Adipose tissue (tissue), 3 donors: Measurements from ENCODE around the gene FCAMR. TPM values are rescaled to one million over a fixed set of nuclear protein-coding genes. Genes with fewer than 3 reads are reported as not detected.

Experiments used
- H3K27ac ChIP-seq: one replicate; pipeline ENCODE4 v1.5.1; 2013; ENCODE audit warnings: low read depth, low read length
- WGBS, 3 donors: extraction: QIAGEN DNeasy Blood & Tissue Kit; methylation state at CpG; one replicate each; pipeline ENCODE4 v1.1.7; 2013; 5-methylcytosine and 5-hydroxymethylcytosine counted together
- polyA plus RNA-seq, 3 donors: library from polyadenylated mRNA; stranded (reverse); fragments of 200-250 nt; gene quantifications; one replicate each; pipeline ENCODE4 v1.2.3, GENCODE V29; 2013
- donor health status: healthy with polysubstance abuse.
- donor health status: Bipolar disorder and iron deficiency.
- donor health status: healthy.

FCAMR gene
- polyA plus RNA-seq, 3 donors: 0.90 TPM; not detected in 2

- H3K27ac ChIP-seq: no peak overlapping the region
- WGBS, 3 donors: 54 to 77% (median 55%) methylated on average over 12 of the region's 12 CpGs
Observed at GRCh38 chr1:206923009-206923960, 47.0 kb downstream of the FCAMR start.

- WGBS, 3 donors: 69 to 82% (median 71%) methylated on average over 1 of the region's 1 CpG
- H3K27ac ChIP-seq: no peak overlapping the region
Observed at GRCh38 chr1:206922524-206922923, 47.7 kb downstream of the FCAMR start.

GRCh38 chr1:206921772-206922265, 48.4 kb downstream of the FCAMR start, which contains the start of gene FCMR:
Gene FCMR, minus strand, starts transcription at chr1:206921941. Its CDS starts 87 bp downstream, at chr1:206921854.
- no peak within 1 kb of the TSS for H3K27ac ChIP-seq
- WGBS, 3 donors: 31 to 62% (median 32%) methylated on average over 7 of the region's 7 CpGs

GRCh38 chr1:206918076-206918475, 52.2 kb downstream of the FCAMR start:
- no peak overlapping the region for H3K27ac ChIP-seq
- WGBS, 3 donors: 69 to 81% (median 73%) methylated on average over 3 of the region's 3 CpGs

- no peak overlapping the region for H3K27ac ChIP-seq
- WGBS, 3 donors: 74 to 78% (median 75%) methylated on average over 8 of the region's 8 CpGs
Observed at GRCh38 chr1:206916000-206916709, 54.1 kb downstream of the FCAMR start.

- 78 to 85% (median 82%) methylated on average over 15 of the region's 15 CpGs for WGBS, 3 donors
- H3K27ac ChIP-seq: no peak overlapping the region
Observed at GRCh38 chr1:206915030-206915735, 55.1 kb downstream of the FCAMR start.

GRCh38 chr1:206913766-206914537, 56.3 kb downstream of the FCAMR start:
- 73 to 79% (median 77%) methylated on average over 12 of the region's 12 CpGs for WGBS, 3 donors
- no peak overlapping the region for H3K27ac ChIP-seq

- no peak overlapping the region for H3K27ac ChIP-seq
- WGBS, 3 donors: 23 to 28% (median 27%) methylated on average over 7 of the region's 7 CpGs
Observed at GRCh38 chr1:206912445-206913095, 57.7 kb downstream of the FCAMR start.

- H3K27ac ChIP-seq: no peak overlapping the region
- WGBS, 3 donors: 0 to 2% (median 0%) methylated on average over 1 of the region's 1 CpG
Observed at GRCh38 chr1:206911064-206911663, 59.1 kb downstream of the FCAMR start.

GRCh38 chr1:206909883-206910318, 60.4 kb downstream of the FCAMR start:
- 27 to 44% (median 32%) methylated on average over 11 to 14 of the region's 14 CpGs for WGBS, 3 donors
- no peak overlapping the region for H3K27ac ChIP-seq

GRCh38 chr1:206909161-206909882, 60.9 kb downstream of the FCAMR start:
- 2 to 3% (median 2%) methylated on average over 64 to 69 of the region's 69 CpGs for WGBS, 3 donors
- H3K27ac ChIP-seq: no peak overlapping the region

- WGBS, 3 donors: 90 to 96% (median 94%) methylated on average over 10 of the region's 10 CpGs
- no peak overlapping the region for H3K27ac ChIP-seq
Observed at GRCh38 chr1:206908038-206908437, 62.2 kb downstream of the FCAMR start.

Other genes with a start within 250 kb of the FCAMR start
- under 1 TPM in 2 of 3 donors, not detected in 1; 0.09 to 0.12 TPM for gene IL19, start 199.7 kb downstream of the FCAMR start, polyA plus RNA-seq
- gene IL10, start 198.0 kb downstream of the FCAMR start, polyA plus RNA-seq: 10 to 100 TPM in 1 of 3 donors, 1 to 10 TPM in 1, under 1 TPM in 1; 0.77 to 15.1 (median 7.0) TPM
- gene IL20, start 104.8 kb downstream of the FCAMR start, polyA plus RNA-seq: 1 to 10 TPM in 1 of 3 donors, under 1 TPM in 1, not detected in 1; 0.67 to 1.7 TPM
- 1 to 10 TPM in 1 of 3 donors, under 1 TPM in 1, not detected in 1; 0.09 to 7.7 TPM for gene IL24, start 73.0 kb downstream of the FCAMR start, polyA plus RNA-seq
- gene FCMR, start 48.5 kb downstream of the FCAMR start, polyA plus RNA-seq: 1 to 10 TPM; 5.1 to 5.7 (median 5.2) TPM
- gene PIGR, start 24.0 kb downstream of the FCAMR start, polyA plus RNA-seq: 1 to 10 TPM; 1.5 to 3.9 (median 3.5) TPM
- gene C1orf116, start 62.3 kb upstream of the FCAMR start, polyA plus RNA-seq: 1 to 10 TPM in 2 of 3 donors, under 1 TPM in 1; 0.34 to 5.6 (median 2.3) TPM
- 1 to 10 TPM; 1.1 to 2.4 (median 1.9) TPM for gene YOD1, start 80.7 kb upstream of the FCAMR start, polyA plus RNA-seq
- gene PFKFB2, start 82.8 kb upstream of the FCAMR start, polyA plus RNA-seq: 1 to 10 TPM; 3.3 to 5.8 (median 5.2) TPM
- gene C4BPB, start 118.4 kb upstream of the FCAMR start, polyA plus RNA-seq: 1 to 10 TPM in 2 of 3 donors, under 1 TPM in 1; 0.89 to 3.0 (median 1.7) TPM
- 1 to 10 TPM in 1 of 3 donors, under 1 TPM in 2; 0.34 to 1.5 (median 0.82) TPM for gene C4BPA, start 133.8 kb upstream of the FCAMR start, polyA plus RNA-seq